Sigmoid colon (tissue), 7 donors: ENCODE measurements around the gene RPS6KA5. TPM values are rescaled to one million over a fixed set of nuclear protein-coding genes. Genes with fewer than 3 reads are reported as not detected.
A peak's percentile ranks its signal among the peaks of the same experiment; 100 is the strongest.

ENCODE experiments used
- DNase-seq: peaks from one replicate; pipeline ENCODE4 v3.0.0-alpha.2; 2019
- H3K27ac ChIP-seq, 4 donors: fragments of 200-600 bp; sonication (generic); one replicate each; pipeline ENCODE4 v1.5.1; 2016 to 2019; ENCODE audit warnings: mild to moderate bottlenecking in 1 of 4
- H3K27me3 ChIP-seq, 3 donors: fragments of 200-600 bp; sonication (generic); one replicate each; pipeline ENCODE4 v1.5.1; 2019; ENCODE audit warnings: mild to moderate bottlenecking in 1 of 3
- H3K36me3 ChIP-seq, 4 donors: fragments of 200-600 bp; sonication (generic); one replicate each; pipeline ENCODE4 v1.5.1; 2016 to 2019
- H3K4me1 ChIP-seq, 4 donors: fragments of 200-600 bp; sonication (generic); one replicate each; pipeline ENCODE4 v1.5.1; 2017 to 2019
- H3K4me3 ChIP-seq, 4 donors: fragments of 200-600 bp; sonication (generic); one replicate each; pipeline ENCODE4 v1.5.1; 2017 to 2019; ENCODE audit warnings: mild to moderate bottlenecking in 2 of 4, moderate library complexity in 1 of 4
- H3K9me3 ChIP-seq, 4 donors: fragments of 200-600 bp in 3 of 4; sonication (generic) in 3 of 4; one replicate each; pipeline versions ENCODE4 v1.5.1 to v1.6.1; 2013 to 2019
- EP300 ChIP-seq, 4 donors: sonication (generic); formaldehyde crosslinking; IDR thresholded peaks; one replicate each; pipeline ENCODE4 v1.6.1; 2017; ENCODE audit warnings: antibody characterized with exemption in 4 of 4
- POLR2A ChIP-seq, 2 donors: fragments of 450-650 bp; IDR thresholded peaks; one replicate each; pipeline ENCODE4 v1.6.1; 2016; ENCODE audit warnings: antibody characterized with exemption in 2 of 2, mild to moderate bottlenecking in 2 of 2, moderate library complexity in 2 of 2
- POLR2AphosphoS5 ChIP-seq, 4 donors: sonication (generic); formaldehyde crosslinking; IDR thresholded peaks; one replicate each; pipeline ENCODE4 v1.6.1; 2017; ENCODE audit warnings: antibody characterized with exemption in 4 of 4
- WGBS, 2 donors: extraction: QIAGEN DNeasy Blood & Tissue Kit; methylation state at CpG; one replicate each; pipeline ENCODE4 v1.1.7; 2013; 5-methylcytosine and 5-hydroxymethylcytosine counted together
- intact Hi-C: fragments of 100-400 bp; cut with DNase I; formaldehyde crosslinking; loops from one replicate; pipeline ENCODE4 v1.15.1; 2023
- polyA plus RNA-seq, 3 donors: library from polyadenylated mRNA; stranded (reverse); fragments of 200-250 nt; gene quantifications; one replicate each; pipeline ENCODE4 v1.2.3, GENCODE V29; 2013
- total RNA-seq, 4 donors: library from RNA; depleted of rRNA; stranded (reverse); fragments of >200 nt; gene quantifications; one replicate each; pipeline ENCODE4 v1.1.0, GENCODE V29; 2016
- TF ChIP-seq, protein P1 (sequence below), 4 experiments: fragments of 450-650 bp in 3 of 4; fragments of 200-600 bp in 1 of 4; IDR thresholded peaks; one replicate each; pipeline ENCODE4 v1.5.1; 2016 to 2019; ENCODE audit warnings: antibody characterized with exemption in 4 of 4, mild to moderate bottlenecking in 3 of 4, moderate library complexity in 2 of 4
- donor health status: healthy with polysubstance abuse.
- donor health status: Bipolar disorder and iron deficiency.
- donor health status: healthy.

RPS6KA5 gene
- total and polyA plus RNA-seq, 7 donors = 3.6 to 36.4 (median 18.2) TPM

DNA sequence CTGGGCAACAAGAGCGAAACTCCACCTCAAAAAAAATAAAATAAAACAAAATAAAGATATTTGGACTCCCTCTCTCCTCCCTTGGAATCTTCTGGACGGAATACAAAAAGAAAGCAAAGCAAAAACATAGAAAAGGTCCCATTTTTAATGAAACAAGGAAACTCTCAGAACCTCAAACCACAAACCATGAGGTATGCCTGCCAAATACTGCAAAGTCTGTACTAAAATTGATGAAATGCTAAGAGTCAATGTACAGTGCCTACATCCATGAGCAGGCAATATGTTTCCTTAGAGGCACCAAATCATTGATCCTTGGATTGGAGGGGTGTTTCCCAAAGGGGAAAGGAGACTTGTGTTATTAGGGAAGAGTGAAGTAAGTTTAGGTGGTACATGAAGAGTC is 8.2 kb upstream of the RPS6KA5 start:
- Histone ChIP-seq H3K9me3 (no peaks in the 10 kb centered on the region), H3K36me3 (no peaks in the 10 kb centered on the region), H3K27ac (no peak overlapping the region), H3K4me1 (peaks cover 0 to 13% (median 5%) of the 10 kb centered on the region in 4 donors), H3K27me3 (no peaks in the 10 kb centered on the region), H3K4me3 (no peak overlapping the region)
- DNase-seq = no peak
- intact Hi-C loops = loop anchor here (10.0 kb wide), 1 partner anchor 216 kb away; no protein-coding TSS in a partner anchor
- no peak for TF ChIP-seq EP300 (IDR thresholded peaks at IDR 0.05)
- no peak for TF ChIP-seq POLR2AphosphoS5 (IDR thresholded peaks at IDR 0.05)
- WGBS, 2 donors = 82 to 85% methylated on average over 2 of the region's 2 CpGs

DNA sequence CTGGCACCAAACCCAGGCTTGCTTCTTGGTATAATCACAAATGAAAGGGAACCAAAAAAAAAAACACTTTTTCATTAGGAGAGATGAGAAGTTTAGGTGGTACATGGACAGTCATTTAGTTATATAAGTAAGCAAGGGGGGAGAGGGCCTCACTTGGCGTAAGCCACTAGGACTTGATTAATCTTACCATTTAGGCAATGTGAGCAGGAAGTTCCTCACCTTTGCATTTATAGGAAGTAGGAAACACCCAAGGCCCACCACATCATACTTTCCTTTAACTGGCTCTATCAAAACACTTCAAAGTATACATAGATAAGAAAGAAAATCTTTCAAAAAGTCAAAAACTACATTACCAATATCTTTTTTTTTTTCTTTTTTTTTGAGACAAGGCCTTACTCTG is 6.7 kb upstream of the RPS6KA5 start:
- Histone ChIP-seq H3K4me1 (peaks cover 0 to 28% (median 12%) of the 10 kb centered on the region in 4 donors), H3K36me3 (no peaks in the 10 kb centered on the region), H3K4me3 (no peak overlapping the region), H3K27ac (no peak overlapping the region), H3K27me3 (no peaks in the 10 kb centered on the region), H3K9me3 (no peaks in the 10 kb centered on the region)
- WGBS, 2 donors = 70 to 88% methylated on average over 1 of the region's 1 CpG
- TF ChIP-seq POLR2AphosphoS5 (IDR thresholded peaks at IDR 0.05) (no peak), EP300 (IDR thresholded peaks at IDR 0.05) (no peak), POLR2A (IDR thresholded peaks at IDR 0.05) (no peak)
- TF ChIP-seq, protein P1, sequence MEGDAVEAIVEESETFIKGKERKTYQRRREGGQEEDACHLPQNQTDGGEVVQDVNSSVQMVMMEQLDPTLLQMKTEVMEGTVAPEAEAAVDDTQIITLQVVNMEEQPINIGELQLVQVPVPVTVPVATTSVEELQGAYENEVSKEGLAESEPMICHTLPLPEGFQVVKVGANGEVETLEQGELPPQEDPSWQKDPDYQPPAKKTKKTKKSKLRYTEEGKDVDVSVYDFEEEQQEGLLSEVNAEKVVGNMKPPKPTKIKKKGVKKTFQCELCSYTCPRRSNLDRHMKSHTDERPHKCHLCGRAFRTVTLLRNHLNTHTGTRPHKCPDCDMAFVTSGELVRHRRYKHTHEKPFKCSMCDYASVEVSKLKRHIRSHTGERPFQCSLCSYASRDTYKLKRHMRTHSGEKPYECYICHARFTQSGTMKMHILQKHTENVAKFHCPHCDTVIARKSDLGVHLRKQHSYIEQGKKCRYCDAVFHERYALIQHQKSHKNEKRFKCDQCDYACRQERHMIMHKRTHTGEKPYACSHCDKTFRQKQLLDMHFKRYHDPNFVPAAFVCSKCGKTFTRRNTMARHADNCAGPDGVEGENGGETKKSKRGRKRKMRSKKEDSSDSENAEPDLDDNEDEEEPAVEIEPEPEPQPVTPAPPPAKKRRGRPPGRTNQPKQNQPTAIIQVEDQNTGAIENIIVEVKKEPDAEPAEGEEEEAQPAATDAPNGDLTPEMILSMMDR (IDR thresholded peaks at IDR 0.05) = no peak
- intact Hi-C loops = loop anchor here (10.0 kb wide), 1 partner anchor 218 kb away; no protein-coding TSS in a partner anchor
- DNase-seq = no peak

DNA sequence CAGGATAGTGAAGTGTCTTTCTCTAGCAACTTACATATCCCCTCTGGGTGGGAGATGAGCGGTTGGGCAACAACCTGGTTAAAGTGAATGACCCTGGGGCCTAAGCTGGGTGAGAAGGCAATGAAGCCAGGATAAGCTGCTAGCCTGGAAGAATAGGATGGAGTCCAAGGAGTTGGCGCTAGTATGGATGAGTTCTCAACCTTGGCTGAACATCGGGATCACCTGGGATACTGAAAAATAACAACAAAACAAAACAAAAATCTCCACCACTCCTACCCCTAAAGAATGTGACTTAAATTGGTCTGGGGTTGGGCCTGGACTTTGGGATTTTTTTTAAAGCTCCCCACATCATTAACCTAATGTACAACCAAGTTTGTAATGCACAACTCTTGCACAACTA is 4.8 kb upstream of the RPS6KA5 start:
- no peak overlapping the region for H3K4me3 ChIP-seq
- H3K9me3 ChIP-seq = no peaks in the 10 kb centered on the region
- no peaks in the 10 kb centered on the region for H3K36me3 ChIP-seq
- 72 to 88% methylated on average over 3 of the region's 3 CpGs for WGBS, 2 donors
- TF ChIP-seq, protein P1 (IDR thresholded peaks at IDR 0.05) = no peak
- no peak for TF ChIP-seq POLR2AphosphoS5 (IDR thresholded peaks at IDR 0.05)
- no peak for TF ChIP-seq EP300 (IDR thresholded peaks at IDR 0.05)
- TF ChIP-seq POLR2A (IDR thresholded peaks at IDR 0.05) = no peak
- no peak for DNase-seq
- peaks cover 0 to 37% (median 21%) of the 10 kb centered on the region in 4 donors for H3K4me1 ChIP-seq
- intact Hi-C loops = loop anchor here (10.0 kb wide), 1 partner anchor 220 kb away; no protein-coding TSS in a partner anchor
- H3K27ac ChIP-seq = peak overlapping the region in 2 of 4 donors; percentile 19 to 85
- no peaks in the 10 kb centered on the region for H3K27me3 ChIP-seq

DNA sequence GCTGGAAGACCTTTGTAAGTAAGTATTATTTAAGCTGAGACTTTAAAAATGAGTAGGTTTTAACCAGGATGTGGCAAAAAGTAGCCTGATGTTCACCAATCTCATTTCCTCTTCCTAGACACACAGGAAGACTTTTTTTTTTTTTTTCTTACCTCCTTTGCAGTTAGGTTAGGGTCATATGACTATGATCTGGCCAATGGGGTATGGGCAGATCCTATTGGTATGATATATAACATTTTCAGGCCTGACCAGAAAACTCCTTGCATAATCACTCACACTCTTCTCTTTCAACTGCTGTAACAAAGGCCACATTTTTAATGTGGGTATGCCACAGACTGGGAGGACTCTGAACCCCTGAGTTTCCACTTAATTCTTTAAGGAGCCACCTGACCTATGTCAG is 2.7 kb upstream of the RPS6KA5 start:
- Histone ChIP-seq H3K9me3 (no peaks in the 10 kb centered on the region), H3K36me3 (no peaks in the 10 kb centered on the region), H3K4me3 (no peak overlapping the region), H3K27ac (peak overlapping the region; percentile 14 to 98 (median 85)), H3K27me3 (no peaks in the 10 kb centered on the region), H3K4me1 (peaks cover 0 to 49% (median 29%) of the 10 kb centered on the region in 4 donors)
- TF ChIP-seq, protein P1 (IDR thresholded peaks at IDR 0.05) = no peak
- TF ChIP-seq EP300 (IDR thresholded peaks at IDR 0.05) (no peak), POLR2AphosphoS5 (IDR thresholded peaks at IDR 0.05) (no peak), POLR2A (IDR thresholded peaks at IDR 0.05) (no peak)
- intact Hi-C loops = loop anchor here (5.0 to 10.0 kb wide), 4 partner anchors 136 to 444 kb away; no protein-coding TSS in a partner anchor
- DNase-seq = no peak

DNA sequence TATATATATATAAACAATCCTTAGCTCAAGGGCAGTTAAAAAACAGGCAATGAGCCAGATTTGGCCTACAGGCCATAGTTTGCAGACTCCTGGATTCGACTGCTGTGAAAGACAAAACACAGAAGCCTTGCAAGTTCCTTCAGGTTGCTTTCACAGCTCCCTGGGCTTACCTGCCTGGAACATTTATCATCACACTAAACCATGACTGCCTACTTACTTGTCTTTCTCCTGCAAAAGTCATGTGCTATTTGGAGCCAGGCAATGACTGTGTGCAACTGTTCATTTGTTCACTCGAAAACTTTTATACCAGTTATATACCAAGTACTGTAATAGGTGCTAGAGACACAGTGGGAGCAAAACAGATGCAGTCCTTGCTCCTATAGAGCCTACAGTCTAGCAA is 2.2 kb upstream of the RPS6KA5 start:
- Histone ChIP-seq H3K27ac (peak overlapping the region; percentile 14 to 98 (median 85)), H3K4me3 (no peak overlapping the region), H3K4me1 (peaks cover 0 to 53% (median 34%) of the 10 kb centered on the region in 4 donors), H3K9me3 (no peaks in the 10 kb centered on the region), H3K36me3 (no peaks in the 10 kb centered on the region), H3K27me3 (no peaks in the 10 kb centered on the region)
- TF ChIP-seq, protein P1 (IDR thresholded peaks at IDR 0.05) = no peak
- no peak for TF ChIP-seq POLR2AphosphoS5 (IDR thresholded peaks at IDR 0.05)
- no peak for TF ChIP-seq EP300 (IDR thresholded peaks at IDR 0.05)
- TF ChIP-seq POLR2A (IDR thresholded peaks at IDR 0.05) = no peak
- intact Hi-C loops = loop anchor here (5.0 to 10.0 kb wide), 4 partner anchors 135 to 445 kb away; no protein-coding TSS in a partner anchor
- no peak for DNase-seq
- WGBS, 2 donors = 83 to 85% methylated on average over 2 of the region's 2 CpGs
